ENCODE data around the gene HS2ST1. TPM values are rescaled to one million over a fixed set of nuclear protein-coding genes. Genes with fewer than 3 reads are reported as not detected.

HS2ST1 gene
- total and polyA plus RNA-seq, 2 donors (not counting 3 experiments of a cell fraction or from before 2014, with no cell fraction given) = 5.5 to 31.2 TPM

DNA sequence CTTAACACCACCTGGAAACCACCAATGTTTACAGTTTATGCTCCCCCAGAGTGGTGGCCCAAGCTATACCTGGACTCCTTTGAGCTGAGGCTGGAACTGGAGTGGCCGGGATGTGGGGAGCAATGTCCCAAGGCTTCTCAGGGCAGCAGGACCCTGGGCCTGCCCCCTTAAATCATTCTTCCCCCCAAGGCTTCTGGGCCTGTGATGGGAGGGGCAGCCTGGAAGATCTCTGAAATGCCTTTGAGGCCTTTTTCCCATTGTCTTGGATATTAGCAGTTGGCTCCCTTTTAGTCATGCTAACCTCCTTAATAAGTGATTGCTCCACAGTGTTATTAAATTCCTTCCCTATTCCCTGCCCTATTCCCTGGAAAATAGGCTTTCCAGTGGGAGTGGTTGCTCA, 185.8 kb downstream of the HS2ST1 start:
- H3K4me3 ChIP-seq (replicated peaks in 1 of 3; ENCODE audit: insufficient read depth in 1 of 3, low read depth in 1 of 3, low read length in 3 of 3) = no peak overlapping the region
- no peak overlapping the region for H2AFZ ChIP-seq (ENCODE audit: low read depth, low read length)
- H3K36me3 ChIP-seq (ENCODE audit: control insufficient read depth in 2 of 2, extremely low read depth in 1 of 2, insufficient read depth in 2 of 2, low read length in 2 of 2) = no peaks in the 10 kb centered on the region
- no peaks in the 10 kb centered on the region for H3K27me3 ChIP-seq (ENCODE audit: control insufficient read depth in 2 of 2, insufficient read depth in 2 of 2, low read length in 2 of 2)
- ChIA-PET POLR2A (no interaction called here), CTCF (no interaction called here)
- H3K9ac ChIP-seq (replicated peaks; ENCODE audit: extremely low read depth, insufficient read depth, low read length) = no peak overlapping the region
- no peak overlapping the region for H3K4me2 ChIP-seq (ENCODE audit: insufficient read depth, low read length)
- dilution Hi-C loops (cut with MboI; ENCODE audit: extremely low pct_ligation_motif_present, low sequenced_read_pairs) = no loop called here
- TF ChIP-seq MYC (IDR thresholded peaks at IDR 0.05; ENCODE audit: low read depth, low read length) = no peak
- TF ChIP-seq EZH2 (IDR thresholded peaks at IDR 0.05; ENCODE audit: borderline replicate concordance, low read depth, low read length, severe bottlenecking) = no peak
- no peak for TF ChIP-seq POLR2A (IDR thresholded peaks at IDR 0.05; ENCODE audit: low read depth, low read length)
- TF ChIP-seq, protein P1, sequence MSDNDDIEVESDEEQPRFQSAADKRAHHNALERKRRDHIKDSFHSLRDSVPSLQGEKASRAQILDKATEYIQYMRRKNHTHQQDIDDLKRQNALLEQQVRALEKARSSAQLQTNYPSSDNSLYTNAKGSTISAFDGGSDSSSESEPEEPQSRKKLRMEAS (IDR thresholded peaks at IDR 0.05; ENCODE audit: insufficient read depth, insufficient read length) = no peak
- no peak for TF ChIP-seq GATA2 (IDR thresholded peaks at IDR 0.05; ENCODE audit: insufficient read depth, insufficient read length, low read depth, low read length)
- TF ChIP-seq, protein P2, sequence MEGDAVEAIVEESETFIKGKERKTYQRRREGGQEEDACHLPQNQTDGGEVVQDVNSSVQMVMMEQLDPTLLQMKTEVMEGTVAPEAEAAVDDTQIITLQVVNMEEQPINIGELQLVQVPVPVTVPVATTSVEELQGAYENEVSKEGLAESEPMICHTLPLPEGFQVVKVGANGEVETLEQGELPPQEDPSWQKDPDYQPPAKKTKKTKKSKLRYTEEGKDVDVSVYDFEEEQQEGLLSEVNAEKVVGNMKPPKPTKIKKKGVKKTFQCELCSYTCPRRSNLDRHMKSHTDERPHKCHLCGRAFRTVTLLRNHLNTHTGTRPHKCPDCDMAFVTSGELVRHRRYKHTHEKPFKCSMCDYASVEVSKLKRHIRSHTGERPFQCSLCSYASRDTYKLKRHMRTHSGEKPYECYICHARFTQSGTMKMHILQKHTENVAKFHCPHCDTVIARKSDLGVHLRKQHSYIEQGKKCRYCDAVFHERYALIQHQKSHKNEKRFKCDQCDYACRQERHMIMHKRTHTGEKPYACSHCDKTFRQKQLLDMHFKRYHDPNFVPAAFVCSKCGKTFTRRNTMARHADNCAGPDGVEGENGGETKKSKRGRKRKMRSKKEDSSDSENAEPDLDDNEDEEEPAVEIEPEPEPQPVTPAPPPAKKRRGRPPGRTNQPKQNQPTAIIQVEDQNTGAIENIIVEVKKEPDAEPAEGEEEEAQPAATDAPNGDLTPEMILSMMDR (IDR thresholded peaks at IDR 0.05; ENCODE audit: extremely low read depth in 1 of 2, insufficient read depth in 1 of 2, low read depth in 1 of 2, low read length in 2 of 2) = no peak
- TF ChIP-seq FOS (IDR thresholded peaks at IDR 0.05; ENCODE audit: borderline replicate concordance, insufficient read depth, low read length) = no peak
- TF ChIP-seq POLR2AphosphoS5 (IDR thresholded peaks at IDR 0.05; ENCODE audit: insufficient read depth, low read depth, low read length) = no peak
- TF ChIP-seq JUN (IDR thresholded peaks at IDR 0.05; ENCODE audit: borderline replicate concordance, insufficient read depth, insufficient read length, low read depth) = no peak
- H3K4me1 ChIP-seq (ENCODE audit: control insufficient read depth, extremely low read depth, insufficient read depth, low read length) = no peaks in the 10 kb centered on the region
- H3K27ac ChIP-seq (ENCODE audit: insufficient read depth, low read depth, low read length) = no peak overlapping the region
- no peaks in the 10 kb centered on the region for H3K9me3 ChIP-seq (replicated peaks; ENCODE audit: control insufficient read depth, insufficient read depth, low read length)
- no TSS peak for BruUV-seq (replicated peaks)
- FAIRE-seq = no peak
- DNase-seq (ENCODE audit: low read depth, low spot score) = no peak
- no peaks in the 10 kb centered on the region for H3K79me2 ChIP-seq (ENCODE audit: control insufficient read depth, insufficient read depth, low read length)
- no peaks in the 10 kb centered on the region for H4K20me1 ChIP-seq (replicated peaks; ENCODE audit: control insufficient read depth, extremely low read depth, insufficient read depth, low read length)
- intact Hi-C loops (cut with micrococcal nuclease) = no loop called here
- H3K9me1 ChIP-seq (replicated peaks; ENCODE audit: control insufficient read depth, extremely low read depth, insufficient read depth, low read length) = no peaks in the 10 kb centered on the region
